Esophagus muscularis mucosa (tissue), 3 donors: ENCODE data around the gene IMPA2.

Experiments
- CTCF ChIP-seq, 3 experiments: fragments of 200-600 bp in 2 of 3; fragments of 450-650 bp in 1 of 3; sonication (generic) in 2 of 3; IDR thresholded peaks; one replicate each; pipeline ENCODE4 v1.5.1; 2017 to 2019; ENCODE audit warnings: antibody characterized with exemption in 3 of 3, mild to moderate bottlenecking in 2 of 3, moderate library complexity in 1 of 3
- POLR2A ChIP-seq: fragments of 450-650 bp; IDR thresholded peaks from one replicate; pipeline ENCODE4 v1.6.1; 2017; ENCODE audit warnings: antibody characterized with exemption, moderate library complexity, mild to moderate bottlenecking, low read depth
- POLR2AphosphoS5 ChIP-seq, 2 donors: sonication (generic); formaldehyde crosslinking; IDR thresholded peaks; one replicate each; pipeline ENCODE4 v1.6.1; 2017; ENCODE audit warnings: antibody characterized with exemption in 2 of 2

DNA sequence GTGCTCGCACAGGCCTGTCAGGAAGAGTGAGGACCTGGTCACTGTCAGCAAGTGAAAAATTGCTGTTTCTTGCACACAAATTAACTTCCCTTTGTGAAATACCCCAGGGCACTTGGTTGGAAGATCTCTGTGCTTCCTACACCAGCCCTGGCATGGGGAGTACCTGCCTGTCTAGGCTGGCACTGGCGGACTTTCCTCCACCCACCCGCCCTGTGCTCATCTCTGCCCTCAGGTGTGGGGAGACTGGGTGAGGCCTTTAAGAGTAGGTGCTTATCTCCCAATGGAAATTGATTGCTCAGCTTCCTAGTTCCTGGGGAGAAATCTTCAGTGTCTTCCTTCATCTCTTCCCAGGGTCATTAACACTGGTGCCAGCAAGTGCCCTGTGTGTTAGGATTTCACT is 42.1 kb downstream of the IMPA2 start:
- TF ChIP-seq CTCF (IDR thresholded peaks at IDR 0.05) (no peak), POLR2A (no peak), POLR2AphosphoS5 (IDR thresholded peaks at IDR 0.05) (no peak)
